HL-60 (cell line): ENCODE results near the gene NUDT8.

ENCODE experiments used
- DNase-seq, 2 experiments: peaks; one replicate each; pipeline ENCODE4 v3.0.0-alpha.2; 2010 to 2020; ENCODE audit warnings: low read depth in 1 of 2, low spot score in 1 of 2
- H3K27ac ChIP-seq: fragments of 250-450 bp; sonication (Bioruptor Pico); replicated peaks from 2 replicates; pipeline ENCODE4 v1.5.1; 2020; ENCODE audit warnings: mild to moderate bottlenecking, moderate library complexity
- H3K27me3 ChIP-seq: fragments of 250-450 bp; sonication (Bioruptor Pico); 2 replicates; pipeline ENCODE4 v1.5.1; 2021; ENCODE audit warnings: mild to moderate bottlenecking, moderate library complexity; ENCODE audit not compliant: insufficient read depth, poor library complexity, severe bottlenecking
- H3K4me3 ChIP-seq: replicated peaks from 2 replicates; pipeline ENCODE4 v1.5.1; 2011; ENCODE audit warnings: mild to moderate bottlenecking, control low read depth, low read length; ENCODE audit not compliant: insufficient read depth
- GABPA ChIP-seq: IDR thresholded peaks from 2 replicates; pipeline ENCODE4 v1.6.1; 2012; ENCODE audit warnings: low read depth
- POLR2AphosphoS5 ChIP-seq: IDR thresholded peaks from 2 replicates; pipeline ENCODE4 v1.6.1; 2012; ENCODE audit warnings: low read depth
- SPI1 ChIP-seq: IDR thresholded peaks from 2 replicates; pipeline ENCODE4 v1.6.1; 2012; ENCODE audit warnings: low read depth, mild to moderate bottlenecking, borderline replicate concordance
- TF ChIP-seq, protein P1 (sequence below): IDR thresholded peaks from one replicate; pipeline ENCODE4 v1.5.1; 2011; ENCODE audit warnings: low read length, control low read depth, inconsistent platforms; ENCODE audit not compliant: insufficient read depth
- TF ChIP-seq, protein P2 (sequence below): IDR thresholded peaks from 2 replicates; pipeline ENCODE4 v1.6.1; 2012; ENCODE audit warnings: low read depth; ENCODE audit not compliant: insufficient replicate concordance

Gene NUDT8

DNA sequence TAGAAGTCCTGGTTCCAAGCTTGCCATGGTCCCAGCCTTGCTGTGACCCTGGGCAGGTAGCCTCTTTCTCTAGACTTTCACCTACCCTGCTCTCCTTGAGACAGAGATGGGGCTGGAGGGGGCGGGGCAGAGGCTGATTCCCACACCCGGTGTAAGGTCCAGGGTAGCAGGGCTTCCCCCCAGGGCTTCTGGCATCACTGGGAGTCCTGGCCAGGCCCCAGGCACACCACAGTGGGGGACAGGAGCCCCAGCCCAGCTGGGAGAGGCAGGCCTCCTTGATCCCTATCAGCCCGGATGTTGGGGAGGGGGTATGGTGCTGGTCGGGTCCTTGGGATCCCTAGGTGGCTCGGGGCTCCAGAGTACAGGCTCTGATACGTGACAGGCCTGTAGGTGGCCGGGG lies 1.7 kb upstream of the NUDT8 start:
- Histone ChIP-seq H3K27me3 (no peaks in the 10 kb centered on the region), H3K4me3 (no peak overlapping the region), H3K27ac (no peak overlapping the region)
- TF ChIP-seq POLR2AphosphoS5 (no peak), GABPA (no peak), SPI1 (no peak)
- TF ChIP-seq, protein P1, sequence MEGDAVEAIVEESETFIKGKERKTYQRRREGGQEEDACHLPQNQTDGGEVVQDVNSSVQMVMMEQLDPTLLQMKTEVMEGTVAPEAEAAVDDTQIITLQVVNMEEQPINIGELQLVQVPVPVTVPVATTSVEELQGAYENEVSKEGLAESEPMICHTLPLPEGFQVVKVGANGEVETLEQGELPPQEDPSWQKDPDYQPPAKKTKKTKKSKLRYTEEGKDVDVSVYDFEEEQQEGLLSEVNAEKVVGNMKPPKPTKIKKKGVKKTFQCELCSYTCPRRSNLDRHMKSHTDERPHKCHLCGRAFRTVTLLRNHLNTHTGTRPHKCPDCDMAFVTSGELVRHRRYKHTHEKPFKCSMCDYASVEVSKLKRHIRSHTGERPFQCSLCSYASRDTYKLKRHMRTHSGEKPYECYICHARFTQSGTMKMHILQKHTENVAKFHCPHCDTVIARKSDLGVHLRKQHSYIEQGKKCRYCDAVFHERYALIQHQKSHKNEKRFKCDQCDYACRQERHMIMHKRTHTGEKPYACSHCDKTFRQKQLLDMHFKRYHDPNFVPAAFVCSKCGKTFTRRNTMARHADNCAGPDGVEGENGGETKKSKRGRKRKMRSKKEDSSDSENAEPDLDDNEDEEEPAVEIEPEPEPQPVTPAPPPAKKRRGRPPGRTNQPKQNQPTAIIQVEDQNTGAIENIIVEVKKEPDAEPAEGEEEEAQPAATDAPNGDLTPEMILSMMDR, result no peak
- TF ChIP-seq, protein P2, sequence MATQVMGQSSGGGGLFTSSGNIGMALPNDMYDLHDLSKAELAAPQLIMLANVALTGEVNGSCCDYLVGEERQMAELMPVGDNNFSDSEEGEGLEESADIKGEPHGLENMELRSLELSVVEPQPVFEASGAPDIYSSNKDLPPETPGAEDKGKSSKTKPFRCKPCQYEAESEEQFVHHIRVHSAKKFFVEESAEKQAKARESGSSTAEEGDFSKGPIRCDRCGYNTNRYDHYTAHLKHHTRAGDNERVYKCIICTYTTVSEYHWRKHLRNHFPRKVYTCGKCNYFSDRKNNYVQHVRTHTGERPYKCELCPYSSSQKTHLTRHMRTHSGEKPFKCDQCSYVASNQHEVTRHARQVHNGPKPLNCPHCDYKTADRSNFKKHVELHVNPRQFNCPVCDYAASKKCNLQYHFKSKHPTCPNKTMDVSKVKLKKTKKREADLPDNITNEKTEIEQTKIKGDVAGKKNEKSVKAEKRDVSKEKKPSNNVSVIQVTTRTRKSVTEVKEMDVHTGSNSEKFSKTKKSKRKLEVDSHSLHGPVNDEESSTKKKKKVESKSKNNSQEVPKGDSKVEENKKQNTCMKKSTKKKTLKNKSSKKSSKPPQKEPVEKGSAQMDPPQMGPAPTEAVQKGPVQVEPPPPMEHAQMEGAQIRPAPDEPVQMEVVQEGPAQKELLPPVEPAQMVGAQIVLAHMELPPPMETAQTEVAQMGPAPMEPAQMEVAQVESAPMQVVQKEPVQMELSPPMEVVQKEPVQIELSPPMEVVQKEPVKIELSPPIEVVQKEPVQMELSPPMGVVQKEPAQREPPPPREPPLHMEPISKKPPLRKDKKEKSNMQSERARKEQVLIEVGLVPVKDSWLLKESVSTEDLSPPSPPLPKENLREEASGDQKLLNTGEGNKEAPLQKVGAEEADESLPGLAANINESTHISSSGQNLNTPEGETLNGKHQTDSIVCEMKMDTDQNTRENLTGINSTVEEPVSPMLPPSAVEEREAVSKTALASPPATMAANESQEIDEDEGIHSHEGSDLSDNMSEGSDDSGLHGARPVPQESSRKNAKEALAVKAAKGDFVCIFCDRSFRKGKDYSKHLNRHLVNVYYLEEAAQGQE, result no peak
- DNase-seq, result no peak

DNA sequence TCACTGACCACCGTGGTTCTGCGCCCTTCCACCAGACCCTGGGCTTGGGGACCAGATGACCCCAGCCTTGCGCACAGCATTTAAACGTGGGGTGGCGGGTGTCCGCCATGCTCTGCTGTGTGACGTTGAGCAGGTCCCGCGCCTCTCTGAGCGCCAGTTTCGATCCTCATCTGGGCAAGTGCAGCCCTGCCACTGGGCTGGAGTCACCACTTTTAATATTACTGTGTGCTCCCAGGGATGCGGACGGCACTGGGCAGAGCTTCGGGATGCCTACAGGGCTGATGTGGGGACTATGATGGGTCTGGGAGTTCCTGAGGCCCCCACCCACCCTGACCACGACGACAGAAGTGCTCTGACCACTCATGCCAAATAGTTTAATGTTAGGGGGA lies 1.2 kb upstream of the NUDT8 start:
- H3K4me3 ChIP-seq, result peak overlapping the region; percentile 77
- H3K27me3 ChIP-seq, result no peaks in the 10 kb centered on the region
- peak overlapping the region; percentile 48 for H3K27ac ChIP-seq
- TF ChIP-seq SPI1, result no peak
- TF ChIP-seq POLR2AphosphoS5, result no peak
- TF ChIP-seq, protein P2, result no peak
- TF ChIP-seq GABPA, result no peak
- no peak for DNase-seq

DNA sequence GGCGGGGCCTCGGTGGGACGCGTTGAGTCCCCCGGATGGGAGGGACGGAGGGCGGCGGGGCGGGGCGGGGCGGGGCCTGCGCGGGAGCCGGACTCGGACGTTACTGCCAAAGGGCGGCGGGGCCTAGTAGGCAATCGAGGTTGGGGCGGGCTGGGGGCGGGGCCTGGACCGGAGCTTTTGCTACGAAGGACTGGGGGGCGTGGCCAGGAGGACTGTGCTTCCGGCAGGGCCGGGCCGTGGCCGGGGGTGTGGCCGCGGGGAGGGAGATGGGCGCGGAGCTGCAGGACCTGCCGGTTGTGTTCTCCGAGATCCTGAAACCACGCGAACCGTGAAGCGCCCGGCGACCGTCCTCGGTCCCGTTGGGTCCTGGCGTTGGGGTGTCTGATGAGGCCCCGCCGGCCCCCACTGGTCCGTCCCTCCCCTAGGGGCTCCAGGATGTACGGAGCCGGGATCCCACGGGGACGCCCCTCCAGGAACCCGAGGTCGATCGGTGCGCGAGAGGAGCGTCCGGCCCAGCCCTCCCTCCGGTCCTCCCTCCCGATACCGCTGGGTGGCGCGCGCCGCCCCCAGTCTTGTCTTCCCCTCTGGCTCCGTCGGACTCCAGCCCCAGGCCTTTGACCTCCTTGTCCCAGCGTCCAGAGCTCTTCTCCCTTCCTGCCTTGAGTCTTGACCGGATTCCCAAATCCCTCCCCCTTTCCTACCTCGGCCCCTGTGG lies 648 bp upstream of the NUDT8 start:
- Histone ChIP-seq H3K27me3 (no peaks in the 10 kb centered on the region), H3K27ac (peak overlapping the region; percentile 77), H3K4me3 (peak overlapping the region; percentile 77)
- DNase-seq, result peak; percentile 92 to 97
- TF ChIP-seq, protein P1, result peak; percentile 59
- TF ChIP-seq POLR2AphosphoS5, result peak; percentile 32; the same call in 1 of the 2 replicates
- no peak for TF ChIP-seq GABPA
- TF ChIP-seq, protein P2, result no peak
